Measurements from ENCODE around the gene ARVCF.
A peak's percentile ranks its signal among the peaks of the same experiment; 100 is the strongest.

Gene ARVCF

DNA sequence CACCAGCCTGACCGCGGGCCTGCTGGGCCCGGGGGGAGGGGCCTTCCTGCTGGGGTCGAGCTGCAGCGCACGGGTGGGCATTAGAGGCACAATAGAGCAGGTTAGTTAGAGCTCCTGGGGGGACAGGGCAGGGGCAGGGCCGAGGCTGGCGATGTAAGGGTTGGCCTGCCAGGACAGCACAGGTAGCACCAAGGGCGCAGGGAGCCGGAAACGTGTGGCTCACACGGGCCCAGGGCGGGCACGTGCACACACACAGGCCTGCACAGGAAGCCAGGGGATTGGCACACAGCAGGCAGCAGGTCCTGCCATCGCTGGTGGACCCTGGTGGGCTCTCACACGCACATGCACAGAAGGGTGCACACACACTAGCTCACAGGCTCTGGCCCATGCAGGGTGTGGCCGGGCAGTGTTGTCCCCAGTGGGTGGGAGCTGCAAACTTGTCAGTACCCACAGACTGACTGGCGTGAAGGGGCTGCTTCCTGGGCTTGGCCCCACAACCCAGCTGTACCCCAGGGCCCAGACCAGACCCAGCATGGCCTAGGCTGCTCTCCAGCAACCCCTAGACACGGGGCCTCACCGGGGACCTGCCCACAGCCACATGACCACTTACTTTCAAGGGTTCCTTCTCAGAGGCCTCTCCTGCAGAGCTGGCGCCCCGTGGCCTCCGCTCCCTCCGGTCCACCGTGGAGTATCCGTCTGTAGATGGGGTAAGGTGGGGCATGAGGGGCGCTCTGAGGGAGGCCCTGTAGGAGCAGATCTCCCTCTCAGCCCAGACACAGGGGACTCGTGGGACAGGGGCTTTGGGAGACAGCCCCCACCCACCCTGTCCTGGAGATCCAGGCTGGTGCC is 45.1 kb downstream of the ARVCF start:
- no peak for DNase-seq

GRCh38 chr22:19970479-19971275 is 45.9 kb downstream of the ARVCF start:
- DNase-seq: no peak

- no peak for DNase-seq
Observed at GRCh38 chr22:19970031-19970478, 46.6 kb downstream of the ARVCF start.

DNA sequence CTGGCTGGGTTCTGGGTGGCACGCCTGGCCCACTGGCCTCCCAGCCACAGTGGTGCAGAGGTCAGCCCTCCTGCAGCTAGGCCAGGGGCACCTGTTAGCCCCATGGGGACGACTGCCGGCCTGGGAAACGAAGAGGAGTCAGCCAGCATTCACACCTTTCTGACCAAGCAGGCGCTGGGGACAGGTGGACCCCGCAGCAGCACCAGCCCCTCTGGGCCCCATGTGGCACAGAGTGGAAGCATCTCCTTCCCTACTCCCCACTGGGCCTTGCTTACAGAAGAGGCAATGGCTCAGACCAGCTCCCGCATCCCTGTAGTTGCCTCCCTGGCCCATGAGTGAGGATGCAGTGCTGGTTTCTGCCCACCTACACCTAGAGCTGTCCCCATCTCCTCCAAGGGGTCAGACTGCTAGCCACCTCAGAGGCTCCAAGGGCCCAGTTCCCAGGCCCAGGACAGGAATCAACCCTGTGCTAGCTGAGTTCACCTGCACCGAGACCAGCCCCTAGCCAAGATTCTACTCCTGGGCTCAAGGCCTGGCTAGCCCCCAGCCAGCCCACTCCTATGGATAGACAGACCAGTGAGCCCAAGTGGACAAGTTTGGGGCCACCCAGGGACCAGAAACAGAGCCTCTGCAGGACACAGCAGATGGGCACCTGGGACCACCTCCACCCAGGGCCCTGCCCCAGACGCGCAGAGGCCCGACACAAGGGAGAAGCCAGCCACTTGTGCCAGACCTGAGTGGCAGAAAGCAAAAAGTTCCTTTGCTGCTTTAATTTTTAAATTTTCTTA is 47.3 kb downstream of the ARVCF start:
- no peak for DNase-seq

DNA sequence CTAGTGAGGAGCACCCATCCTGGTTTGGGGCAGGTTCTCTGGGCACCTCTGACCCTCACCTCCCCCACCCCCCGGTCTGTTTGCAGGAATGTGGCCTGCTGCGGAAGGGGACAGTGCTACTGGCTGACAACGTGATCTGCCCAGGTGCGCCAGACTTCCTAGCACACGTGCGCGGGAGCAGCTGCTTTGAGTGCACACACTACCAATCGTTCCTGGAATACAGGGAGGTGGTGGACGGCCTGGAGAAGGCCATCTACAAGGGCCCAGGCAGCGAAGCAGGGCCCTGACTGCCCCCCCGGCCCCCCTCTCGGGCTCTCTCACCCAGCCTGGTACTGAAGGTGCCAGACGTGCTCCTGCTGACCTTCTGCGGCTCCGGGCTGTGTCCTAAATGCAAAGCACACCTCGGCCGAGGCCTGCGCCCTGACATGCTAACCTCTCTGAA is 48.2 kb downstream of the ARVCF start:
- DNase-seq: no peak

DNA sequence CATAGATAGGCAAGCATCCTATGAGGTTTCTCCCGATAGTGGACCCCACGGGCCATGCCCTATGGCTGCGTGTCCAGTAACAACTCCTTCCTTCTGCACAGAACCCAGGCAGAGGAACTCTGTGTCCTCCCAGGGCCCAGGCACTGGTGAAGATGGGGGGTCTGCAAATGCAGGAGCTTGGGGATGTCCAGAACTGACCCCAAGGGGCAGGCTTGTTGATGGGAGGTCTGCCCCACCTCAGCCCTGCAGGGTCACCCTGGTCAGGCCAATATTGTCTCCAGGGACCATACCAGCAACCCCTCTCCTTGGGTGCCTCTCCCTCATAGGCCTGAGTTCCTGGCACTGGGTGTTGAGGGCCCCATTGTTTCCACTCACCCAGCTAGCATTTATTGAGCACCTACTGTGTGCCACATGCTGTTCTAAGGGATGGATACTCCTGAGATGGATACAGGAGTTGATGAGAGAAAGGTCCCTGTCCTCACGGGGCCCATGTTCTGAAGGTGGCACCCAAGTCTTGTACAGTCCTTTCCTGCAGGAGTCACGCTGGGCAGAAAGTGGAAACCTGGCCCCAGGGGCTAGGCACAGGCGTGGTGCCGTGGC is 48.7 kb downstream of the ARVCF start:
- no peak for DNase-seq

DNA sequence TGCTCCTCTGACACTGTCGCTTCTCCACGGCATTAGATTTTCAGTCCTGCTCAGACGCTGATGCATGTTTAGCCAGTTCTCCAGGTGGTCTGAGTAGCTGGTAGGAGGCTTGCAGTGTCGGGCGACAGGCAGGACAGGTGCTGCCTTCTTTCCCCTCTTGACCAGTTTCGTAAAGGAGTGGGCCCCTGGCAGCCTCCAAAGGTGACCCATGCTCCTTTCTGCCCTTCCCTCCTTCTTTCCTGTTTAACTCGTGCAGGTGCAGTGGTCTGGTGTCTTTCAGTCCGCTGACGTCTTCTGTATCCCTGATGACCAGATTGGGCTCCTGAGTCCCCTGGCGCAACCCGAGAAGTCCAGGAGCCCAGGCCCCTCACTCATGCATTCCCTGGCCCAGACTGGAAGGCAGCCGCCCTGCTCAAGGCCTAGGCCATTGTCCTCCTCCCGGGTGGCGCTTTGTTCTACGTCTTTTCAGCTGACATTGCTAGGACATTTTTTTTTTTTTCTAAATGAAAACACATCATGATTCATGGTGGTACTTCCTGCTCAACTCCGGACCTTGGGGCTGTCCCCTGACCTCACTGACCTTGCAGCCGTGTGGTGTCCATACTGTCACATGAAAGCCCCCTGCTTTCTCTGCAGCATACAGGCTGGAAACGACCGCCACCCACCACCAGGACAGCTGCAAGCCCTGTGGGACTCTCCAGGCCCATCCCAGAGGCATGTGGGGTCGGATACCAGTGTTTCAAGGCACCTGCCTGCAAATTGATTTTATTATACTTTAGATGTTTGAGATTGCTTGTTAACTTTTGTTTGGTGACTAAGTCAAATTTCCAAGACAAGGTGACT is 49.5 kb downstream of the ARVCF start:
- DNase-seq: no peak

GRCh38 chr22:19965771-19966709 is 50.6 kb downstream of the ARVCF start:
- no peak for DNase-seq

DNA sequence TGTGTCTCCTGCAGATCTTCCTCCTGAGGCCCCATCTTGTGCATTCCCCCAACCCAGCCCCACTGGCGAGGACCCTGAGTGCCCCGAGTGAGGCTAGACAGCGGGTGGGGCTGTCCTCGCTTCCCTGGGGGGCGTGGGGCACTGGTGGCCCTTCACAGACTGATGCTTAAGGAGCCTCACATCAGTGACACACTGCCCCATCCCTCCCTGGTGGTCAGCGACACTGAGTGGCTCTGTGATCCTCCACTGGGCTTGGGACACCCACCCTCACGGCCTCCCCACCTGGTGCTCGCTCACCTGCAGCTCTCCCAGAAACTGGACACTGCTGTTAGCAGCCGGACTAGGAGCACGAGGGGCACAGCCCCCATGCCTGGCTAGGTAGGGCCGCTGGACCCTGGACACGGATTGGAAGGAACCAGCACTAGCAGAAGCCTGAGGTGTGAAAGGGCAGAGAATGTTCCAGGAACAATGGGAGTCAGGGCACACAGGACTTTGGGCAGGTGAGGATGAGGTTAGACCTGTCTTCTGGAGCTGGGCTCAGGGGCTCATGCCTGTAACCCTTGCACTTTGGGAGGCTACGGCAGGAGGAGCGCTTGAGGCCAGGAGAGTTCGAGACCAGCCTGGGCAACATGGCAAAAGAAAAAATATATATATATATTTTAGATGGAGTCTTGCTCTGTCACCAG is 51.8 kb downstream of the ARVCF start:
- no peak for DNase-seq

GRCh38 chr22:19963863-19964642 is 52.6 kb downstream of the ARVCF start:
- DNase-seq: no peak

- DNase-seq: no peak
Observed at GRCh38 chr22:19962909-19963806, 53.5 kb downstream of the ARVCF start.

- DNase-seq: peak; percentile 28
Observed at GRCh38 chr22:19962246-19962908, 54.2 kb downstream of the ARVCF start.

GRCh38 chr22:19961868-19962245 is 54.8 kb downstream of the ARVCF start:
- no peak for DNase-seq

GRCh38 chr22:19961201-19961580 is 55.4 kb downstream of the ARVCF start:
- DNase-seq: no peak

GRCh38 chr22:19960491-19961200 is 56.0 kb downstream of the ARVCF start:
- DNase-seq: no peak

- no peak for DNase-seq
Observed at GRCh38 chr22:19959587-19960490, 56.8 kb downstream of the ARVCF start.

All from DMS 273 treated with DMSO at 0.1 percent for 48 hours (cell line).